ENCODE data around the gene SLC7A5.
"Not testable (repeated sequence)": the region's sequence is repeated elsewhere in the genome, so short reads cannot be mapped to it uniquely, and the experiment has no call there.

SLC7A5 gene

GRCh38 chr16:87869061-87869878, at the start of gene SLC7A5:
Gene SLC7A5, minus strand, starts transcription at chr16:87869507. Its CDS starts 85 bp downstream, at chr16:87869422.
- not testable (repeated sequence) for FAIRE-seq

- FAIRE-seq = no peak
Measured at GRCh38 chr16:87918338-87918737, 49.0 kb upstream of the SLC7A5 start.

GRCh38 chr16:87917503-87917902, 48.2 kb upstream of the SLC7A5 start:
- FAIRE-seq = no peak

- no peak for FAIRE-seq
Measured at GRCh38 chr16:87914812-87915211, 45.5 kb upstream of the SLC7A5 start.

GRCh38 chr16:87914021-87914725, 44.9 kb upstream of the SLC7A5 start:
- not testable (repeated sequence) for FAIRE-seq

GRCh38 chr16:87912691-87913090, 43.4 kb upstream of the SLC7A5 start:
- not testable (repeated sequence) for FAIRE-seq

- peak; percentile 97 for FAIRE-seq
Measured at GRCh38 chr16:87911106-87911763, 41.9 kb upstream of the SLC7A5 start.

GRCh38 chr16:87909203-87909935, 40.1 kb upstream of the SLC7A5 start:
- not testable (repeated sequence) for FAIRE-seq

- not testable (repeated sequence) for FAIRE-seq
Measured at GRCh38 chr16:87908101-87908500, 38.8 kb upstream of the SLC7A5 start.

GRCh38 chr16:87905521-87905920, 36.2 kb upstream of the SLC7A5 start:
- FAIRE-seq = not testable (repeated sequence)

GRCh38 chr16:87904963-87905362, 35.7 kb upstream of the SLC7A5 start:
- not testable (repeated sequence) for FAIRE-seq

GRCh38 chr16:87900489-87900888, 31.2 kb upstream of the SLC7A5 start:
- not testable (repeated sequence) for FAIRE-seq

- FAIRE-seq = no peak
Measured at GRCh38 chr16:87897521-87898505, 28.5 kb upstream of the SLC7A5 start.

- FAIRE-seq = not testable (repeated sequence)
Measured at GRCh38 chr16:87896924-87897520, 27.7 kb upstream of the SLC7A5 start.

GRCh38 chr16:87896176-87896890, 27.0 kb upstream of the SLC7A5 start:
- FAIRE-seq = not testable (repeated sequence)

GRCh38 chr16:87895641-87896141, 26.4 kb upstream of the SLC7A5 start:
- no peak for FAIRE-seq

- FAIRE-seq = not testable (repeated sequence)
Measured at GRCh38 chr16:87894005-87894404, 24.7 kb upstream of the SLC7A5 start.

GRCh38 chr16:87891764-87892163, 22.5 kb upstream of the SLC7A5 start:
- FAIRE-seq = no peak

GRCh38 chr16:87889762-87890161, 20.5 kb upstream of the SLC7A5 start:
- not testable (repeated sequence) for FAIRE-seq

GRCh38 chr16:87888346-87888745, 19.0 kb upstream of the SLC7A5 start:
- FAIRE-seq = not testable (repeated sequence)
